ENCODE results near the gene PARP12. TPM values are rescaled to one million over a fixed set of nuclear protein-coding genes. Genes with fewer than 3 reads are reported as not detected.

PARP12 gene
- total and polyA plus RNA-seq, 10 of the 15 experiments (the other 5 are each of a cell fraction or from before 2014, with no cell fraction given) = 0.98 to 51.8 (median 18.0) TPM

DNA sequence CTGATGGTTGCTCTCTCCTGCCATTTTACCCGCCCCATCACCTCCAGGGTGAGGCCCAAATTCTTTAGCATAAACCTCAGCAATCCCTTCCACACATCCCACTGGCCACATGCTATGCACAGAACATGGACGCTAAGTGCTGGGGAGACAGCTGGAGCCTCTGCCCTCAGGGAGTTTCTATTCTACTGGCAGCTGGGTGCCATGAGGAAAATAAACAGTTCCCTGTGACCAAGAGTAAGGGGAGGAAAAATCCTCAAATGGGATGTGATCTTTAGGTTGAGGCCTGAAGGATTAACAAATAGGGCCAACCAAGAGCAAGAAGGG, 1.2 kb downstream of the PARP12 start (continued):
- TF ChIP-seq NFXL1 (IDR thresholded peaks at IDR 0.05; ENCODE audit: borderline replicate concordance) (no peak), STAT1 (conservative IDR thresholded peaks at IDR 0.05) (no peak), TCF12 (IDR thresholded peaks at IDR 0.05; ENCODE audit: low read depth, low read length) (no peak), EP300 (IDR thresholded peaks at IDR 0.05; ENCODE audit: borderline replicate concordance in 1 of 2, control insufficient read depth in 1 of 2, low read depth in 2 of 2, low read length in 2 of 2) (no peak), MYC (IDR thresholded peaks at IDR 0.05; ENCODE audit: insufficient read depth, insufficient read length, insufficient replicate concordance, low read length, severe bottlenecking) (no peak)
- TF ChIP-seq, protein P1, sequence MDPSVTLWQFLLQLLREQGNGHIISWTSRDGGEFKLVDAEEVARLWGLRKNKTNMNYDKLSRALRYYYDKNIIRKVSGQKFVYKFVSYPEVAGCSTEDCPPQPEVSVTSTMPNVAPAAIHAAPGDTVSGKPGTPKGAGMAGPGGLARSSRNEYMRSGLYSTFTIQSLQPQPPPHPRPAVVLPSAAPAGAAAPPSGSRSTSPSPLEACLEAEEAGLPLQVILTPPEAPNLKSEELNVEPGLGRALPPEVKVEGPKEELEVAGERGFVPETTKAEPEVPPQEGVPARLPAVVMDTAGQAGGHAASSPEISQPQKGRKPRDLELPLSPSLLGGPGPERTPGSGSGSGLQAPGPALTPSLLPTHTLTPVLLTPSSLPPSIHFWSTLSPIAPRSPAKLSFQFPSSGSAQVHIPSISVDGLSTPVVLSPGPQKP (IDR thresholded peaks at IDR 0.05; ENCODE audit: low read depth, low read length) = no peak
- TF ChIP-seq, protein P2, sequence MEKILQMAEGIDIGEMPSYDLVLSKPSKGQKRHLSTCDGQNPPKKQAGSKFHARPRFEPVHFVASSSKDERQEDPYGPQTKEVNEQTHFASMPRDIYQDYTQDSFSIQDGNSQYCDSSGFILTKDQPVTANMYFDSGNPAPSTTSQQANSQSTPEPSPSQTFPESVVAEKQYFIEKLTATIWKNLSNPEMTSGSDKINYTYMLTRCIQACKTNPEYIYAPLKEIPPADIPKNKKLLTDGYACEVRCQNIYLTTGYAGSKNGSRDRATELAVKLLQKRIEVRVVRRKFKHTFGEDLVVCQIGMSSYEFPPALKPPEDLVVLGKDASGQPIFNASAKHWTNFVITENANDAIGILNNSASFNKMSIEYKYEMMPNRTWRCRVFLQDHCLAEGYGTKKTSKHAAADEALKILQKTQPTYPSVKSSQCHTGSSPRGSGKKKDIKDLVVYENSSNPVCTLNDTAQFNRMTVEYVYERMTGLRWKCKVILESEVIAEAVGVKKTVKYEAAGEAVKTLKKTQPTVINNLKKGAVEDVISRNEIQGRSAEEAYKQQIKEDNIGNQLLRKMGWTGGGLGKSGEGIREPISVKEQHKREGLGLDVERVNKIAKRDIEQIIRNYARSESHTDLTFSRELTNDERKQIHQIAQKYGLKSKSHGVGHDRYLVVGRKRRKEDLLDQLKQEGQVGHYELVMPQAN (conservative IDR thresholded peaks at IDR 0.05) = no peak

DNA sequence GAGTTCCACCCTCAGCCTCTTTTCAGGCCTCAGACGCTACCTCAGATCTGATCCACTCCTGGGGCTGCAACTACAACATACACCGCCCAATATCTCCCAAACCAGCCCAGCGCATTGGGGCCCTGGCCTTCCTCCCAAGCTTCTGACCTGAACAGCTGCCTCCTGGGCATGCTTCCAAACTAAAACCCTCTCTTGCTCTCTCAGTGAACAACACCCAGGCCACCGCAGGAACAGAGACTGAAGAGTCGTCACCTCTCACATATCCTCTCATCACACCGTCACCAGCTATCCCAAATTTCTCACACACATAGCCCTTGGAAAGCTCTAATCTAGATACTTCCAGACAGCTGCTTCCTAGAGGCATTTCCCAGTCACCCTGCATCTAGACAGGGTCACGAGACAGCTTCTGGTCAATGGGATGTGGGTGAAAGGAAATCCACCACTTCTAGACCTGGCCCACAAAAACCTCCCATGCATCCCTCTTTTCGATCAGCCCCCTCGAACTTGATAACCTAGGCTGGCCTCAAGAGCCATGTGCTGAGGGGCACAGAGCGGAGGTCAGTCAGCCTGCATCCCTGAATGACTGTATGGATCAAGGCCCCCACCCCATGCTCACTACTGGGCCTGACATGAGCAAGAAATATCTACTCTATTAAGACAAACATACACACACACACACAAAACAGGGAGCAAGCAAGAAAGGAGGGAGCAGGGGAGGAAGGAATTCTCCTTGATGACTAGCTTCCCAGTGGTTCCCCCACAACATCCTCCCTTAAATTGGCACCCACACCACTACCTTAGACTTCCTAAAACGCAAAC, 1.8 kb downstream of the PARP12 start:
- FAIRE-seq (no peak), ATAC-seq (no peak), DNase-seq (ENCODE audit: low read depth, low spot score) (no peak)
- ChIA-PET SMC1A (ENCODE audit: uncharacterized antibody, unreplicated experiment) (no interaction called here), RAD21 (ENCODE audit: unreplicated experiment) (interaction anchor here (2.0 kb wide), 1 partner anchor 58 kb away, joined by 6 read pairs; no protein-coding TSS in a partner anchor), POLR2A (interaction anchor here (0.6 to 1.3 kb wide), 2 partner anchors 21 to 115 kb away, joined by 3 to 5 read pairs; no protein-coding TSS in a partner anchor), CTCF (interaction anchor here (1.1 kb wide), 1 partner anchor 560 kb away, joined by 4 read pairs; no protein-coding TSS in a partner anchor)
- peaks cover 4% of the 10 kb centered on the region; the same call in 1 of the 2 replicates for H4K20me1 ChIP-seq (ENCODE audit: control insufficient read depth, insufficient read depth)
- H3K9me3 ChIP-seq (replicated peaks; ENCODE audit: control insufficient read depth, insufficient read depth, low read length) = peaks cover 2% of the 10 kb centered on the region
- H3K27me3 ChIP-seq (replicated peaks in 1 of 2; ENCODE audit: control insufficient read depth in 2 of 2, insufficient read depth in 2 of 2, low read length in 1 of 2) = no peaks in the 10 kb centered on the region; a peak in 1 of 4 replicates
- H3K4me1 ChIP-seq (ENCODE audit: control insufficient read depth, insufficient read depth, low read length) = peaks cover 11% of the 10 kb centered on the region
- 97% methylated on average over 11 of the region's 11 CpGs for WGBS (ENCODE audit: insufficient coverage, insufficient replicate concordance, low lambda C conversion rate, missing lambda C conversion rate)
- no peak overlapping the region for H3K9ac ChIP-seq (ENCODE audit: control insufficient read depth, insufficient read depth, low read length)
- TSS peak; percentile 40 for BruUV-seq (replicated peaks)
- intact Hi-C loops (cut with micrococcal nuclease; ENCODE audit: unreplicated experiment) = no loop called here
- in situ Hi-C loops (cut with MboI) = no loop called here
- H3K4me2 ChIP-seq (ENCODE audit: control insufficient read depth, insufficient read depth) = peak overlapping the region; percentile 93
- H3K36me3 ChIP-seq (ENCODE audit: control insufficient read depth in 2 of 2, insufficient read depth in 2 of 2, low read length in 1 of 2) = no peaks in the 10 kb centered on the region; a peak in 1 of 4 replicates
- H3K4me3 ChIP-seq = peak overlapping the region; percentile 74
- H3K79me2 ChIP-seq (ENCODE audit: control insufficient read depth, insufficient read depth, low read length) = peaks cover 11% of the 10 kb centered on the region
- no peak overlapping the region for H2AFZ ChIP-seq (ENCODE audit: control insufficient read depth, low read depth, low read length)
- H3K27ac ChIP-seq (ENCODE audit: control insufficient read depth, insufficient read depth) = no peak overlapping the region
- no peak for TF ChIP-seq ZNF24 (IDR thresholded peaks at IDR 0.05)
- TF ChIP-seq, protein P3, sequence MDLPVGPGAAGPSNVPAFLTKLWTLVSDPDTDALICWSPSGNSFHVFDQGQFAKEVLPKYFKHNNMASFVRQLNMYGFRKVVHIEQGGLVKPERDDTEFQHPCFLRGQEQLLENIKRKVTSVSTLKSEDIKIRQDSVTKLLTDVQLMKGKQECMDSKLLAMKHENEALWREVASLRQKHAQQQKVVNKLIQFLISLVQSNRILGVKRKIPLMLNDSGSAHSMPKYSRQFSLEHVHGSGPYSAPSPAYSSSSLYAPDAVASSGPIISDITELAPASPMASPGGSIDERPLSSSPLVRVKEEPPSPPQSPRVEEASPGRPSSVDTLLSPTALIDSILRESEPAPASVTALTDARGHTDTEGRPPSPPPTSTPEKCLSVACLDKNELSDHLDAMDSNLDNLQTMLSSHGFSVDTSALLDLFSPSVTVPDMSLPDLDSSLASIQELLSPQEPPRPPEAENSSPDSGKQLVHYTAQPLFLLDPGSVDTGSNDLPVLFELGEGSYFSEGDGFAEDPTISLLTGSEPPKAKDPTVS (IDR thresholded peaks at IDR 0.05; ENCODE audit: low read depth, low read length) = no peak
- TF ChIP-seq CHD2 (IDR thresholded peaks at IDR 0.05; ENCODE audit: borderline replicate concordance, low read depth, low read length) = no peak
- no peak for TF ChIP-seq TBL1XR1 (IDR thresholded peaks at IDR 0.05; ENCODE audit: low read depth, low read length)
